DOHH2 (cell line): ENCODE results near the gene GNG12.

Source experiments
- EZH2phosphoT487 ChIP-seq: fragments of 200-600 bp; sonication (generic); IDR thresholded peaks from 2 replicates; pipeline ENCODE4 v1.6.1; 2017; ENCODE audit warnings: borderline replicate concordance, mild to moderate bottlenecking, antibody characterized with exemption, low read length, moderate library complexity, mixed read lengths
- TF ChIP-seq, protein P1 (sequence below): fragments of 200-600 bp; sonication (generic); IDR thresholded peaks from one replicate; pipeline ENCODE4 v1.5.1; 2014; ENCODE audit warnings: antibody characterized with exemption, mild to moderate bottlenecking, low read depth, low read length; ENCODE audit not compliant: poor library complexity, severe bottlenecking

DNA sequence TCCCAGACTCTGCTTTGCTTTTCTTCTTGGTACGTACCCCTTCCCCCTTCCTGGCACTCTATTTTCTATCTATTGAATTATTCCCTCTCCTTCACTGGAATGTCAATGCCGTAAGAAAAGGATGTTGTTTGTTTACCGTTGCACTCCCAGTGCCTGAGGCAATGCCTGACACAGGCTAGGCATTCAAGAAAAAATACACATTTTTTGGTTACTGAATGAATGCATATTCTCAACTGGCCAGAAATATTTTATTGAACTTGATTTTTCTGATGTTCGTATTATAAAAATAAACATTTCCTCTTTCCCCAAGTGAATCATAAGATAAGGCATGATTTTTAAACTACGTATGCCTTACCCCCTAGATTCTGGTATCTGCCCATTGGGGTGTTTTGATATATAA lies 41.2 kb downstream of the GNG12 start:
- TF ChIP-seq, protein P1, sequence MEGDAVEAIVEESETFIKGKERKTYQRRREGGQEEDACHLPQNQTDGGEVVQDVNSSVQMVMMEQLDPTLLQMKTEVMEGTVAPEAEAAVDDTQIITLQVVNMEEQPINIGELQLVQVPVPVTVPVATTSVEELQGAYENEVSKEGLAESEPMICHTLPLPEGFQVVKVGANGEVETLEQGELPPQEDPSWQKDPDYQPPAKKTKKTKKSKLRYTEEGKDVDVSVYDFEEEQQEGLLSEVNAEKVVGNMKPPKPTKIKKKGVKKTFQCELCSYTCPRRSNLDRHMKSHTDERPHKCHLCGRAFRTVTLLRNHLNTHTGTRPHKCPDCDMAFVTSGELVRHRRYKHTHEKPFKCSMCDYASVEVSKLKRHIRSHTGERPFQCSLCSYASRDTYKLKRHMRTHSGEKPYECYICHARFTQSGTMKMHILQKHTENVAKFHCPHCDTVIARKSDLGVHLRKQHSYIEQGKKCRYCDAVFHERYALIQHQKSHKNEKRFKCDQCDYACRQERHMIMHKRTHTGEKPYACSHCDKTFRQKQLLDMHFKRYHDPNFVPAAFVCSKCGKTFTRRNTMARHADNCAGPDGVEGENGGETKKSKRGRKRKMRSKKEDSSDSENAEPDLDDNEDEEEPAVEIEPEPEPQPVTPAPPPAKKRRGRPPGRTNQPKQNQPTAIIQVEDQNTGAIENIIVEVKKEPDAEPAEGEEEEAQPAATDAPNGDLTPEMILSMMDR: no peak
- TF ChIP-seq EZH2phosphoT487: no peak
